Measurements from ENCODE around the gene USP17L29. TPM values are rescaled to one million over a fixed set of nuclear protein-coding genes. Genes with fewer than 3 reads are reported as not detected.

The USP17L29 gene, protein sequence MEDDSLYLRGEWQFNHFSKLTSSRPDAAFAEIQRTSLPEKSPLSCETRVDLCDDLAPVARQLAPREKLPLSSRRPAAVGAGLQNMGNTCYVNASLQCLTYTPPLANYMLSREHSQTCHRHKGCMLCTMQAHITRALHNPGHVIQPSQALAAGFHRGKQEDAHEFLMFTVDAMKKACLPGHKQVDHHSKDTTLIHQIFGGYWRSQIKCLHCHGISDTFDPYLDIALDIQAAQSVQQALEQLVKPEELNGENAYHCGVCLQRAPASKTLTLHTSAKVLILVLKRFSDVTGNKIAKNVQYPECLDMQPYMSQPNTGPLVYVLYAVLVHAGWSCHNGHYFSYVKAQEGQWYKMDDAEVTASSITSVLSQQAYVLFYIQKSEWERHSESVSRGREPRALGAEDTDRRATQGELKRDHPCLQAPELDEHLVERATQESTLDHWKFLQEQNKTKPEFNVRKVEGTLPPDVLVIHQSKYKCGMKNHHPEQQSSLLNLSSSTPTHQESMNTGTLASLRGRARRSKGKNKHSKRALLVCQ
- total RNA-seq = not detected in 2 replicates

DNA sequence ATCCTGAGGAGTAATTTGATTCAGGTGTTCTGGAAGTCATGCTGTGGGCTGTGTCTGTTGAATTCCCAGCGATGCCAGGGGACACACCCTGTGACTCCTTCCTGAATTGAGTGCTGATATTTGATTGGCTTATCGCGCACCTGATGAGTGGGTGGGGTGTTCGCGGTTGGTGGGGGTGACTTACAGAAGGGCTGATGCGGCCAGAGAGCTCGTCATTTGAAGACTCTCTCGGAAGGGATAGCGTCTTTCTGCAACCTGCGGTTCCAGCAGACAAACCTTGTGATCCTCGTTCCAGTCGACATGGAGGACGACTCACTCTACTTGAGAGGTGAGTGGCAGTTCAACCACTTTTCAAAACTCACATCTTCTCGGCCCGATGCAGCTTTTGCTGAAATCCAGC, at the start of gene USP17L29:
Gene USP17L29, plus strand, starts transcription at position 301 of the 400 bp plus-strand sequence. Its CDS starts 0 bp downstream, at position 301.

DNA sequence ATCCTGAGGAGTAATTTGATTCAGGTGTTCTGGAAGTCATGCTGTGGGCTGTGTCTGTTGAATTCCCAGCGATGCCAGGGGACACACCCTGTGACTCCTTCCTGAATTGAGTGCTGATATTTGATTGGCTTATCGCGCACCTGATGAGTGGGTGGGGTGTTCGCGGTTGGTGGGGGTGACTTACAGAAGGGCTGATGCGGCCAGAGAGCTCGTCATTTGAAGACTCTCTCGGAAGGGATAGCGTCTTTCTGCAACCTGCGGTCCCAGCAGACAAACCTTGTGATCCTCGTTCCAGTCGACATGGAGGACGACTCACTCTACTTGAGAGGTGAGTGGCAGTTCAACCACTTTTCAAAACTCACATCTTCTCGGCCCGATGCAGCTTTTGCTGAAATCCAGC, 28.6 kb upstream of the USP17L29 start, which contains the start of gene USP17L24:
Gene USP17L24, plus strand, starts transcription at position 301 of the 400 bp plus-strand sequence. Its CDS starts 0 bp downstream, at position 301.

DNA sequence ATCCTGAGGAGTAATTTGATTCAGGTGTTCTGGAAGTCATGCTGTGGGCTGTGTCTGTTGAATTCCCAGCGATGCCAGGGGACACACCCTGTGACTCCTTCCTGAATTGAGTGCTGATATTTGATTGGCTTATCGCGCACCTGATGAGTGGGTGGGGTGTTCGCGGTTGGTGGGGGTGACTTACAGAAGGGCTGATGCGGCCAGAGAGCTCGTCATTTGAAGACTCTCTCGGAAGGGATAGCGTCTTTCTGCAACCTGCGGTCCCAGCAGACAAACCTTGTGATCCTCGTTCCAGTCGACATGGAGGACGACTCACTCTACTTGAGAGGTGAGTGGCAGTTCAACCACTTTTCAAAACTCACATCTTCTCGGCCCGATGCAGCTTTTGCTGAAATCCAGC, 23.8 kb upstream of the USP17L29 start, which contains the start of gene USP17L25:
Gene USP17L25, plus strand, starts transcription at position 301 of the 400 bp plus-strand sequence. Its CDS starts 0 bp downstream, at position 301.

DNA sequence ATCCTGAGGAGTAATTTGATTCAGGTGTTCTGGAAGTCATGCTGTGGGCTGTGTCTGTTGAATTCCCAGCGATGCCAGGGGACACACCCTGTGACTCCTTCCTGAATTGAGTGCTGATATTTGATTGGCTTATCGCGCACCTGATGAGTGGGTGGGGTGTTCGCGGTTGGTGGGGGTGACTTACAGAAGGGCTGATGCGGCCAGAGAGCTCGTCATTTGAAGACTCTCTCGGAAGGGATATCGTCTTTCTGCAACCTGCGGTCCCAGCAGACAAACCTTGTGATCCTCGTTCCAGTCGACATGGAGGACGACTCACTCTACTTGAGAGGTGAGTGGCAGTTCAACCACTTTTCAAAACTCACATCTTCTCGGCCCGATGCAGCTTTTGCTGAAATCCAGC, 19.1 kb upstream of the USP17L29 start, which contains the start of gene USP17L26:
Gene USP17L26, plus strand, starts transcription at position 301 of the 400 bp plus-strand sequence. Its CDS starts 0 bp downstream, at position 301.

DNA sequence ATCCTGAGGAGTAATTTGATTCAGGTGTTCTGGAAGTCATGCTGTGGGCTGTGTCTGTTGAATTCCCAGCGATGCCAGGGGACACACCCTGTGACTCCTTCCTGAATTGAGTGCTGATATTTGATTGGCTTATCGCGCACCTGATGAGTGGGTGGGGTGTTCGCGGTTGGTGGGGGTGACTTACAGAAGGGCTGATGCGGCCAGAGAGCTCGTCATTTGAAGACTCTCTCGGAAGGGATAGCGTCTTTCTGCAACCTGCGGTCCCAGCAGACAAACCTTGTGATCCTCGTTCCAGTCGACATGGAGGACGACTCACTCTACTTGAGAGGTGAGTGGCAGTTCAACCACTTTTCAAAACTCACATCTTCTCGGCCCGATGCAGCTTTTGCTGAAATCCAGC, 14.3 kb upstream of the USP17L29 start, which contains the start of gene USP17L5:
Gene USP17L5, plus strand, starts transcription at position 301 of the 400 bp plus-strand sequence. Its CDS starts 0 bp downstream, at position 301.

DNA sequence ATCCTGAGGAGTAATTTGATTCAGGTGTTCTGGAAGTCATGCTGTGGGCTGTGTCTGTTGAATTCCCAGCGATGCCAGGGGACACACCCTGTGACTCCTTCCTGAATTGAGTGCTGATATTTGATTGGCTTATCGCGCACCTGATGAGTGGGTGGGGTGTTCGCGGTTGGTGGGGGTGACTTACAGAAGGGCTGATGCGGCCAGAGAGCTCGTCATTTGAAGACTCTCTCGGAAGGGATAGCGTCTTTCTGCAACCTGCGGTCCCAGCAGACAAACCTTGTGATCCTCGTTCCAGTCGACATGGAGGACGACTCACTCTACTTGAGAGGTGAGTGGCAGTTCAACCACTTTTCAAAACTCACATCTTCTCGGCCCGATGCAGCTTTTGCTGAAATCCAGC, 9.6 kb upstream of the USP17L29 start, which contains the start of gene USP17L27:
Gene USP17L27, plus strand, starts transcription at position 301 of the 400 bp plus-strand sequence. Its CDS starts 0 bp downstream, at position 301.

DNA sequence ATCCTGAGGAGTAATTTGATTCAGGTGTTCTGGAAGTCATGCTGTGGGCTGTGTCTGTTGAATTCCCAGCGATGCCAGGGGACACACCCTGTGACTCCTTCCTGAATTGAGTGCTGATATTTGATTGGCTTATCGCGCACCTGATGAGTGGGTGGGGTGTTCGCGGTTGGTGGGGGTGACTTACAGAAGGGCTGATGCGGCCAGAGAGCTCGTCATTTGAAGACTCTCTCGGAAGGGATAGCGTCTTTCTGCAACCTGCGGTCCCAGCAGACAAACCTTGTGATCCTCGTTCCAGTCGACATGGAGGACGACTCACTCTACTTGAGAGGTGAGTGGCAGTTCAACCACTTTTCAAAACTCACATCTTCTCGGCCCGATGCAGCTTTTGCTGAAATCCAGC, 4.8 kb upstream of the USP17L29 start, which contains the start of gene USP17L28:
Gene USP17L28, plus strand, starts transcription at position 301 of the 400 bp plus-strand sequence. Its CDS starts 0 bp downstream, at position 301.

DNA sequence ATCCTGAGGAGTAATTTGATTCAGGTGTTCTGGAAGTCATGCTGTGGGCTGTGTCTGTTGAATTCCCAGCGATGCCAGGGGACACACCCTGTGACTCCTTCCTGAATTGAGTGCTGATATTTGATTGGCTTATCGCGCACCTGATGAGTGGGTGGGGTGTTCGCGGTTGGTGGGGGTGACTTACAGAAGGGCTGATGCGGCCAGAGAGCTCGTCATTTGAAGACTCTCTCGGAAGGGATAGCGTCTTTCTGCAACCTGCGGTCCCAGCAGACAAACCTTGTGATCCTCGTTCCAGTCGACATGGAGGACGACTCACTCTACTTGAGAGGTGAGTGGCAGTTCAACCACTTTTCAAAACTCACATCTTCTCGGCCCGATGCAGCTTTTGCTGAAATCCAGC, 9.4 kb downstream of the USP17L29 start, which contains the start of gene USP17L30:
Gene USP17L30, plus strand, starts transcription at position 301 of the 400 bp plus-strand sequence. Its CDS starts 0 bp downstream, at position 301.

Other genes starting within 250 kb of the USP17L29 start
- not detected in 2 replicates for gene FAM90A26, start 183.2 kb upstream of the USP17L29 start, total RNA-seq
- gene USP17L10, start 143.0 kb upstream of the USP17L29 start, total RNA-seq = not detected in 2 replicates
- gene USP17L11, start 138.2 kb upstream of the USP17L29 start, total RNA-seq = not detected in 2 replicates
- not detected in 2 replicates for gene USP17L12, start 133.5 kb upstream of the USP17L29 start, total RNA-seq
- not detected in 2 replicates for gene USP17L13, start 128.7 kb upstream of the USP17L29 start, total RNA-seq
- gene USP17L15, start 119.3 kb upstream of the USP17L29 start, total RNA-seq = not detected in 2 replicates
- not detected in 2 replicates for gene USP17L17, start 109.8 kb upstream of the USP17L29 start, total RNA-seq
- gene USP17L18, start 105.0 kb upstream of the USP17L29 start, total RNA-seq = not detected in 2 replicates
- gene USP17L19, start 100.3 kb upstream of the USP17L29 start, total RNA-seq = not detected in 2 replicates
- not detected in 2 replicates for gene USP17L20, start 95.5 kb upstream of the USP17L29 start, total RNA-seq
- not detected in 2 replicates for gene USP17L21, start 90.8 kb upstream of the USP17L29 start, total RNA-seq
- gene USP17L22, start 86.0 kb upstream of the USP17L29 start, total RNA-seq = not detected in 2 replicates
- gene USP17L24, start 28.5 kb upstream of the USP17L29 start, total RNA-seq = not detected in 2 replicates
- gene USP17L25, start 23.7 kb upstream of the USP17L29 start, total RNA-seq = not detected in 2 replicates
- not detected in 2 replicates for gene USP17L26, start 19.0 kb upstream of the USP17L29 start, total RNA-seq
- gene USP17L5, start 14.2 kb upstream of the USP17L29 start, total RNA-seq = not detected in 2 replicates
- not detected in 2 replicates for gene USP17L27, start 9.5 kb upstream of the USP17L29 start, total RNA-seq
- gene USP17L28, start 4.7 kb upstream of the USP17L29 start, total RNA-seq = not detected in 2 replicates
- not detected in 2 replicates for gene USP17L30, start 9.5 kb downstream of the USP17L29 start, total RNA-seq
- gene DEFB131A, start 90.8 kb downstream of the USP17L29 start, total RNA-seq = not detected in 2 replicates